HCT116 (cell line): Measurements from ENCODE around the gene VPS35L. TPM values are rescaled to one million over a fixed set of nuclear protein-coding genes. Genes with fewer than 3 reads are reported as not detected.

ENCODE experiments used
- ATAC-seq: fragments of 200-7000 bp; cut with Tn5 transposase; 2 replicates; pipeline ENCODE4 v1.9.1; 2020; ENCODE audit warnings: mild to moderate bottlenecking, moderate library complexity
- BruUV-seq: library from RNA; stranded (reverse); fragments of 400-500 nt; replicated peaks from 2 replicates; lab custom pipeline; 2021; lab: Mats Ljungman, UMichigan
- CTCF ChIA-PET: fragments of 300-600 bp; sonication (Branson Sonifier 250); formaldehyde crosslinking; loops from one replicate; lab custom pipeline; 2021; ENCODE audit warnings: antibody characterized with exemption; lab: Charles Lee
- POLR2A ChIA-PET: fragments of 300-600, 350-600 bp; sonication (Branson Sonifier 250); formaldehyde crosslinking; loops from one replicate; lab custom pipeline; 2021; ENCODE audit warnings: antibody characterized with exemption; lab: Charles Lee
- RAD21 ChIA-PET, 2 experiments: fragments of 300-600 bp; sonication (Branson Sonifier 250); formaldehyde crosslinking; loops; one replicate each; lab custom pipeline; 2023; ENCODE audit warnings: low total read pairs in 2 of 2; ENCODE audit not compliant: uncharacterized antibody in 2 of 2, unreplicated experiment in 2 of 2, low non-redundant PET in 1 of 2; lab: Charles Lee
- DNase-seq: peaks from one replicate; pipeline ENCODE4 v3.0.0-alpha.2; 2010; ENCODE audit warnings: low read depth, low spot score
- H2AFZ ChIP-seq: fragments of 200-600 bp; shearing (Covaris generic), sonication (generic); 2 replicates; pipeline ENCODE4 v1.6.1; 2017; ENCODE audit warnings: low read depth, mixed run types, mixed read lengths, antibody characterized with exemption, low read length; ENCODE audit not compliant: poor library complexity, severe bottlenecking
- H3K27ac ChIP-seq: 2 replicates; pipeline ENCODE4 v1.5.1; 2012; ENCODE audit warnings: low read depth, low read length
- H3K27me3 ChIP-seq: fragments of 200-600 bp; sonication (generic); 2 replicates; pipeline ENCODE4 v1.6.1; 2016; ENCODE audit warnings: mixed run types, low read length, mixed read lengths; ENCODE audit not compliant: insufficient read depth
- H3K36me3 ChIP-seq, 2 experiments: fragments of 200-500 bp in 1 of 2; fragments of 200-600 bp in 1 of 2; sonication (Bioruptor generic) in 1 of 2; sonication (generic) in 1 of 2; 2 replicates each; pipeline versions ENCODE4 v1.5.1 to v1.6.1; 2014 to 2016; ENCODE audit warnings: low read length in 2 of 2, inconsistent platforms in 1 of 2, mixed read lengths in 1 of 2, mixed run types in 1 of 2; ENCODE audit not compliant: insufficient read depth in 2 of 2, control insufficient read depth in 1 of 2
- H3K4me1 ChIP-seq, 2 experiments: fragments of 200-600 bp in 1 of 2; sonication (generic) in 1 of 2; 2 replicates each; pipeline versions ENCODE4 v1.5.1 to v1.6.1; 2012 to 2017; ENCODE audit warnings: low read length in 2 of 2, inconsistent platforms in 1 of 2, mild to moderate bottlenecking in 1 of 2, mixed read lengths in 1 of 2, mixed run types in 1 of 2, moderate library complexity in 1 of 2; ENCODE audit not compliant: insufficient read depth in 2 of 2, control insufficient read depth in 1 of 2
- H3K4me2 ChIP-seq: fragments of 200-600 bp; sonication (generic); 2 replicates; pipeline ENCODE4 v1.6.1; 2017; ENCODE audit warnings: mixed run types, low read length, mixed read lengths
- H3K4me3 ChIP-seq, 2 experiments: fragments of 200-600 bp in 1 of 2; sonication (generic) in 1 of 2; replicated peaks in 1 of 2; 2 replicates each; pipeline ENCODE4 v1.5.1; 2011 to 2016; ENCODE audit warnings: low read length in 2 of 2, control low read depth in 1 of 2, low read depth in 1 of 2, mild to moderate bottlenecking in 1 of 2, mixed read lengths in 1 of 2, mixed run types in 1 of 2
- H3K79me2 ChIP-seq: fragments of 200-600 bp; sonication (generic); 2 replicates; pipeline ENCODE4 v1.6.1; 2017; ENCODE audit warnings: mild to moderate bottlenecking, mixed run types, low read length, moderate library complexity, mixed read lengths; ENCODE audit not compliant: insufficient read depth
- H3K9ac ChIP-seq: fragments of 200-600 bp; sonication (generic); 2 replicates; pipeline ENCODE4 v1.6.1; 2016; ENCODE audit warnings: low read length, mixed read lengths
- H3K9me2 ChIP-seq: fragments of 200-600 bp; sonication (generic), shearing (Covaris generic); 2 replicates; pipeline ENCODE4 v1.6.1; 2017; ENCODE audit warnings: mixed run types, mild to moderate bottlenecking, moderate library complexity; ENCODE audit not compliant: insufficient read depth
- H3K9me3 ChIP-seq, 2 experiments: fragments of 200-500 bp in 1 of 2; fragments of 200-600 bp in 1 of 2; sonication (Bioruptor generic) in 1 of 2; sonication (generic) in 1 of 2; 2 replicates each; pipeline ENCODE4 v1.6.1; 2014 to 2017; ENCODE audit warnings: low read length in 2 of 2, mixed read lengths in 2 of 2, inconsistent platforms in 1 of 2, low read depth in 1 of 2, mild to moderate bottlenecking in 1 of 2, mixed run types in 1 of 2, moderate library complexity in 1 of 2; ENCODE audit not compliant: control insufficient read depth in 1 of 2, insufficient read depth in 1 of 2
- H4K20me1 ChIP-seq: fragments of 200-600 bp; sonication (generic), shearing (Covaris generic); 2 replicates; pipeline ENCODE4 v1.6.1; 2017; ENCODE audit warnings: mixed run types, mild to moderate bottlenecking, moderate library complexity; ENCODE audit not compliant: insufficient read depth
- ATF3 ChIP-seq: IDR thresholded peaks from 2 replicates; pipeline ENCODE4 v1.6.1; 2012
- CBX3 ChIP-seq: IDR thresholded peaks from 2 replicates; pipeline ENCODE4 v1.6.1; 2012; ENCODE audit warnings: low read depth
- CEBPB ChIP-seq: IDR thresholded peaks from 2 replicates; pipeline ENCODE4 v1.6.1; 2012; ENCODE audit warnings: low read depth
- EZH2phosphoT487 ChIP-seq: fragments of 200-600 bp; IDR thresholded peaks from 2 replicates; pipeline ENCODE4 v1.6.1; 2018; ENCODE audit warnings: antibody characterized with exemption, borderline replicate concordance
- FOSL1 ChIP-seq: IDR thresholded peaks from 2 replicates; pipeline ENCODE4 v1.6.1; 2012; ENCODE audit warnings: low read depth
- POLR2AphosphoS5 ChIP-seq: IDR thresholded peaks from 2 replicates; pipeline ENCODE4 v1.6.1; 2011; ENCODE audit warnings: mild to moderate bottlenecking, low read depth, low read length, moderate library complexity
- SIN3A ChIP-seq: IDR thresholded peaks from 2 replicates; pipeline ENCODE4 v1.6.1; 2012; ENCODE audit warnings: low read depth
- SP1 ChIP-seq: IDR thresholded peaks from 2 replicates; pipeline ENCODE4 v1.6.1; 2012; ENCODE audit warnings: low read depth
- SRF ChIP-seq: IDR thresholded peaks from 2 replicates; pipeline ENCODE4 v1.6.1; 2012; ENCODE audit warnings: low read depth
- YY1 ChIP-seq: IDR thresholded peaks from 2 replicates; pipeline ENCODE4 v1.6.1; 2011; ENCODE audit warnings: low read length, low read depth, moderate library complexity, mild to moderate bottlenecking; ENCODE audit not compliant: insufficient replicate concordance; ENCODE audit errors: extremely low read depth
- ZBTB33 ChIP-seq: IDR thresholded peaks from 2 replicates; pipeline ENCODE4 v1.6.1; 2011; ENCODE audit warnings: mild to moderate bottlenecking, low read length, moderate library complexity; ENCODE audit not compliant: insufficient replicate concordance; ENCODE audit errors: extremely low read depth
- ZNF274 ChIP-seq: fragments of 200-500 bp; sonication (Bioruptor generic); IDR thresholded peaks from 2 replicates; pipeline ENCODE4 v1.6.1; 2014; ENCODE audit warnings: mild to moderate bottlenecking, low read depth, low read length, inconsistent platforms
- intact Hi-C: fragments of 100-400 bp; cut with micrococcal nuclease; formaldehyde crosslinking; loops from 2 replicates; pipeline ENCODE4 v1.10.0; 2022
- total RNA-seq: library from RNA; stranded (reverse); gene quantifications from one replicate; pipeline ENCODE4 v1.2.1, GENCODE V29; 2021; ENCODE audit not compliant: unreplicated experiment

The VPS35L gene
- total RNA-seq, 1 experiment from 2014 or later: 21.4 TPM

GRCh38 chr16:19645557-19645981 is 90.1 kb downstream of the VPS35L start:
- Histone ChIP-seq H3K9ac (no peak overlapping the region), H3K4me2 (no peak overlapping the region), H3K79me2 (no peaks in the 10 kb centered on the region), H3K4me3 (no peak overlapping the region), H3K9me2 (no peaks in the 10 kb centered on the region), H3K9me3 (no peaks in the 10 kb centered on the region), H2AFZ (no peak overlapping the region), H3K27ac (no peak overlapping the region), H3K36me3 (no peaks in the 10 kb centered on the region), H3K27me3 (no peaks in the 10 kb centered on the region), H4K20me1 (no peaks in the 10 kb centered on the region), H3K4me1 (no peaks in the 10 kb centered on the region)
- RAD21 ChIA-PET: no interaction called here
- ATAC-seq (no peak), DNase-seq (no peak)
- POLR2A ChIA-PET: no interaction called here
- BruUV-seq: no TSS peak
- intact Hi-C loops: no loop called here
- TF ChIP-seq SIN3A: no peak
- TF ChIP-seq POLR2AphosphoS5: no peak
- no peak for TF ChIP-seq ZNF274
- no peak for TF ChIP-seq EZH2phosphoT487
- no peak for TF ChIP-seq SP1
- no peak for TF ChIP-seq SRF
- TF ChIP-seq CEBPB: no peak
- TF ChIP-seq CBX3: no peak
- TF ChIP-seq ATF3: no peak
- TF ChIP-seq FOSL1: no peak
- no peak for TF ChIP-seq YY1
- no peak for TF ChIP-seq ZBTB33
- CTCF ChIA-PET: no interaction called here
